Activated CD4-positive, alpha-beta T cell treated with anti-CD3 and anti-CD28 coated beads, Interleukin-2, amount 10 ng/mL, durations not matched to agents 7 days and 5 days (primary cell): Measurements from ENCODE around the gene NCR3LG1. TPM values are rescaled to one million over a fixed set of nuclear protein-coding genes. Genes with fewer than 3 reads are reported as not detected.

ENCODE experiments used
- CTCF ChIA-PET: fragments of 350-600 bp; sonication (Branson Sonifier 250); formaldehyde crosslinking; loops from one replicate; lab custom pipeline; 2021; ENCODE audit warnings: antibody characterized with exemption; lab: Charles Lee
- POLR2A ChIA-PET: fragments of 350-600 bp; sonication (Branson Sonifier 250); formaldehyde crosslinking; loops from one replicate; lab custom pipeline; 2021; ENCODE audit warnings: antibody characterized with exemption; lab: Charles Lee
- DNase-seq: peaks from one replicate; pipeline ENCODE4 v3.0.0-alpha.2; 2020
- H3K27ac Mint-ChIP-seq: one replicate; pipeline ENCODE4 v1.8.0; 2021; ENCODE audit warnings: mild to moderate bottlenecking, moderate library complexity, mixed read lengths
- H3K27me3 Mint-ChIP-seq: one replicate; pipeline ENCODE4 v1.8.0; 2021; ENCODE audit warnings: mixed read lengths
- H3K36me3 Mint-ChIP-seq: one replicate; pipeline ENCODE4 v1.8.0; 2021; ENCODE audit warnings: low read depth, mixed read lengths
- H3K4me1 Mint-ChIP-seq: one replicate; pipeline ENCODE4 v1.8.0; 2021; ENCODE audit warnings: mixed read lengths
- H3K4me3 Mint-ChIP-seq: one replicate; pipeline ENCODE4 v1.8.0; 2021; ENCODE audit warnings: mild to moderate bottlenecking, moderate library complexity, mixed read lengths
- H3K9me3 Mint-ChIP-seq: one replicate; pipeline ENCODE4 v1.8.0; 2021; ENCODE audit warnings: mixed read lengths
- total RNA-seq, 2 experiments: library from RNA; stranded (reverse); gene quantifications; one replicate each; pipeline ENCODE4 v1.2.3, GENCODE V29; 2021

Gene NCR3LG1
- total RNA-seq, 2 experiments from 2014 or later: 0.30 to 0.42 TPM

- Mint-ChIP-seq H3K36me3 (no peaks in the 10 kb centered on the region), H3K9me3 (no peaks in the 10 kb centered on the region), H3K4me3 (no peak overlapping the region), H3K4me1 (no peaks in the 10 kb centered on the region), H3K27me3 (peaks cover 3% of the 10 kb centered on the region), H3K27ac (no peak overlapping the region)
- ChIA-PET POLR2A (no interaction called here), CTCF (no interaction called here)
- no peak for DNase-seq
These were observed 48.6 kb downstream of the NCR3LG1 start for GRCh38 chr11:17400048-17400775.

GRCh38 chr11:17401316-17401715, 49.7 kb downstream of the NCR3LG1 start:
- peaks cover 3% of the 10 kb centered on the region for H3K27me3 Mint-ChIP-seq
- H3K4me1 Mint-ChIP-seq: peaks cover 4% of the 10 kb centered on the region
- H3K36me3 Mint-ChIP-seq: no peaks in the 10 kb centered on the region
- no peak overlapping the region for H3K27ac Mint-ChIP-seq
- no peak for DNase-seq
- POLR2A ChIA-PET: no interaction called here
- no peaks in the 10 kb centered on the region for H3K9me3 Mint-ChIP-seq
- CTCF ChIA-PET: interaction anchor here (0.8 kb wide), 1 partner anchor 17 kb away, joined by 3 read pairs; no protein-coding TSS in a partner anchor
- H3K4me3 Mint-ChIP-seq: no peak overlapping the region

- Mint-ChIP-seq H3K36me3 (no peaks in the 10 kb centered on the region), H3K4me1 (peaks cover 4% of the 10 kb centered on the region), H3K27ac (no peak overlapping the region), H3K9me3 (no peaks in the 10 kb centered on the region), H3K4me3 (no peak overlapping the region), H3K27me3 (peaks cover 3% of the 10 kb centered on the region)
- DNase-seq: no peak
- CTCF ChIA-PET: no interaction called here
- POLR2A ChIA-PET: no interaction called here
These were observed 50.2 kb downstream of the NCR3LG1 start for GRCh38 chr11:17401841-17402240.

GRCh38 chr11:17402486-17402885, 50.9 kb downstream of the NCR3LG1 start:
- no peaks in the 10 kb centered on the region for H3K9me3 Mint-ChIP-seq
- ChIA-PET POLR2A (no interaction called here), CTCF (interaction anchor here (0.5 kb wide), 1 partner anchor 494 kb away, joined by 5 read pairs; no protein-coding TSS in a partner anchor)
- peaks cover 4% of the 10 kb centered on the region for H3K4me1 Mint-ChIP-seq
- H3K27ac Mint-ChIP-seq: no peak overlapping the region
- H3K4me3 Mint-ChIP-seq: no peak overlapping the region
- H3K36me3 Mint-ChIP-seq: no peaks in the 10 kb centered on the region
- DNase-seq: no peak
- peaks cover 3% of the 10 kb centered on the region for H3K27me3 Mint-ChIP-seq

- ChIA-PET POLR2A (no interaction called here), CTCF (no interaction called here)
- Mint-ChIP-seq H3K36me3 (no peaks in the 10 kb centered on the region), H3K27me3 (peaks cover 2% of the 10 kb centered on the region), H3K27ac (no peak overlapping the region), H3K4me1 (peaks cover 4% of the 10 kb centered on the region), H3K4me3 (no peak overlapping the region), H3K9me3 (no peaks in the 10 kb centered on the region)
- no peak for DNase-seq
These were observed 52.6 kb downstream of the NCR3LG1 start for GRCh38 chr11:17403980-17404759.

GRCh38 chr11:17405232-17406005, 53.8 kb downstream of the NCR3LG1 start:
- ChIA-PET CTCF (no interaction called here), POLR2A (no interaction called here)
- no peaks in the 10 kb centered on the region for H3K36me3 Mint-ChIP-seq
- no peaks in the 10 kb centered on the region for H3K9me3 Mint-ChIP-seq
- H3K4me1 Mint-ChIP-seq: peaks cover 4% of the 10 kb centered on the region
- H3K4me3 Mint-ChIP-seq: no peak overlapping the region
- DNase-seq: no peak
- H3K27ac Mint-ChIP-seq: no peak overlapping the region
- no peaks in the 10 kb centered on the region for H3K27me3 Mint-ChIP-seq

- H3K27ac Mint-ChIP-seq: no peak overlapping the region
- H3K4me3 Mint-ChIP-seq: no peak overlapping the region
- H3K36me3 Mint-ChIP-seq: no peaks in the 10 kb centered on the region
- H3K27me3 Mint-ChIP-seq: no peaks in the 10 kb centered on the region
- no peak for DNase-seq
- H3K9me3 Mint-ChIP-seq: no peaks in the 10 kb centered on the region
- POLR2A ChIA-PET: no interaction called here
- CTCF ChIA-PET: no interaction called here
- peaks cover 4% of the 10 kb centered on the region for H3K4me1 Mint-ChIP-seq
These were observed 54.6 kb downstream of the NCR3LG1 start for GRCh38 chr11:17406082-17406817.

- no peak for DNase-seq
- Mint-ChIP-seq H3K4me1 (peaks cover 4% of the 10 kb centered on the region), H3K4me3 (no peak overlapping the region), H3K27me3 (no peaks in the 10 kb centered on the region), H3K9me3 (no peaks in the 10 kb centered on the region), H3K36me3 (no peaks in the 10 kb centered on the region), H3K27ac (no peak overlapping the region)
- ChIA-PET CTCF (no interaction called here), POLR2A (no interaction called here)
These were observed 55.2 kb downstream of the NCR3LG1 start for GRCh38 chr11:17406818-17407149.

GRCh38 chr11:17407575-17407974, 56.0 kb downstream of the NCR3LG1 start:
- Mint-ChIP-seq H3K27ac (no peak overlapping the region), H3K9me3 (no peaks in the 10 kb centered on the region), H3K4me1 (peaks cover 6% of the 10 kb centered on the region), H3K36me3 (no peaks in the 10 kb centered on the region), H3K4me3 (no peak overlapping the region), H3K27me3 (no peaks in the 10 kb centered on the region)
- DNase-seq: no peak
- CTCF ChIA-PET: interaction anchor here (0.8 to 1.4 kb wide), 2 partner anchors 15 to 25 kb away, joined by 3 read pairs; no protein-coding TSS in a partner anchor
- POLR2A ChIA-PET: no interaction called here

- H3K27ac Mint-ChIP-seq: no peak overlapping the region
- no peaks in the 10 kb centered on the region for H3K9me3 Mint-ChIP-seq
- H3K4me1 Mint-ChIP-seq: peaks cover 8% of the 10 kb centered on the region
- H3K36me3 Mint-ChIP-seq: no peaks in the 10 kb centered on the region
- DNase-seq: no peak
- ChIA-PET CTCF (interaction anchor here (0.6 to 1.4 kb wide), 3 partner anchors 15 to 46 kb away, joined by 3 read pairs; no protein-coding TSS in a partner anchor), POLR2A (no interaction called here)
- no peak overlapping the region for H3K4me3 Mint-ChIP-seq
- H3K27me3 Mint-ChIP-seq: peaks cover 2% of the 10 kb centered on the region
These were observed 56.4 kb downstream of the NCR3LG1 start for GRCh38 chr11:17408026-17408425.

- Mint-ChIP-seq H3K36me3 (no peaks in the 10 kb centered on the region), H3K4me1 (peaks cover 13% of the 10 kb centered on the region), H3K27me3 (peaks cover 2% of the 10 kb centered on the region), H3K4me3 (no peak overlapping the region), H3K9me3 (no peaks in the 10 kb centered on the region), H3K27ac (no peak overlapping the region)
- ChIA-PET POLR2A (interaction anchor here (0.7 kb wide), 1 partner anchor 1572 kb away, joined by 10 read pairs; no protein-coding TSS in a partner anchor), CTCF (interaction anchor here (0.6 to 1.4 kb wide), 3 partner anchors 16 to 127 kb away, joined by 3 read pairs; no protein-coding TSS in a partner anchor)
- no peak for DNase-seq
These were observed 57.0 kb downstream of the NCR3LG1 start for GRCh38 chr11:17408641-17409040.
